ENCODE measurements around the gene GHRH. TPM values are rescaled to one million over a fixed set of nuclear protein-coding genes. Genes with fewer than 3 reads are reported as not detected.

GHRH gene
- total RNA-seq, 1 donor from 2014 or later = not detected

DNA sequence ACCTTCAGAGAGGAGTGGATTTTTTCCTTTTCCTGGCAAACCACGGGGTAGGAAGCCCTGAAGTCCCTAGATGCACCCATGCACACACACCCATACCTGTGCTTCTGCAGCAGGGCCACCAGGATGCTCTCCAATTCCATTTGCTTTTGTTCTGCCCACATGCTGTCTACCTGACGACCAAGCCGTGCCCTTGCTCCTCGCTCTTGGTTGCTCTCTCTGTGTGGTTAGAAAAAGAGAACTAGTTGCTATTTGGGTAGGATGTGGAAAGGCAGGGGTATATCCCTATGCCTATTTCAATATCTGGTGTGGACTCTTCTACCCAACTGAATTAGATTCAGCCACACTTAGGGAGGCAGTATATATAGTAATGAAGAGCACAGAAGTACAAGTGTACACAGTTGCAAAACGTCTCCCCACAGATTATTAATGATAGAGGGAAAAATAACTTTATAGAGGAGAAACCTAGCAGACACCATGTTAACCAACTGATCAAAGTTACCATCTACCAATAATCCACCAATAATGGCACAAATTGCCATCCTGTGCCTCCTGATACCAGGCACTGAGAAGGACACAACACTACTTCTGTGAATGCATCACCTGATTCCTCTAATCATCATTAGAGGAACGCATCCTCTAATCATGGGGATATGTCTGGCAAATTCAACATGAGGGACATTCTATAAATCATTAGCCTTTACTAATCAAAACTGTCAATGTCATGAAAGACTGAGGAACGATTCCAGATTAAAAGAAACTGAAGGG is 7.3 kb downstream of the GHRH start:
- H3K4me3 ChIP-seq = no peak overlapping the region
- no peaks in the 10 kb centered on the region for H3K36me3 ChIP-seq
- DNase-seq (no peak), ATAC-seq (no peak)
- no peaks in the 10 kb centered on the region for H3K4me1 ChIP-seq
- no peak overlapping the region for H3K27ac ChIP-seq
- TF ChIP-seq, protein P1, sequence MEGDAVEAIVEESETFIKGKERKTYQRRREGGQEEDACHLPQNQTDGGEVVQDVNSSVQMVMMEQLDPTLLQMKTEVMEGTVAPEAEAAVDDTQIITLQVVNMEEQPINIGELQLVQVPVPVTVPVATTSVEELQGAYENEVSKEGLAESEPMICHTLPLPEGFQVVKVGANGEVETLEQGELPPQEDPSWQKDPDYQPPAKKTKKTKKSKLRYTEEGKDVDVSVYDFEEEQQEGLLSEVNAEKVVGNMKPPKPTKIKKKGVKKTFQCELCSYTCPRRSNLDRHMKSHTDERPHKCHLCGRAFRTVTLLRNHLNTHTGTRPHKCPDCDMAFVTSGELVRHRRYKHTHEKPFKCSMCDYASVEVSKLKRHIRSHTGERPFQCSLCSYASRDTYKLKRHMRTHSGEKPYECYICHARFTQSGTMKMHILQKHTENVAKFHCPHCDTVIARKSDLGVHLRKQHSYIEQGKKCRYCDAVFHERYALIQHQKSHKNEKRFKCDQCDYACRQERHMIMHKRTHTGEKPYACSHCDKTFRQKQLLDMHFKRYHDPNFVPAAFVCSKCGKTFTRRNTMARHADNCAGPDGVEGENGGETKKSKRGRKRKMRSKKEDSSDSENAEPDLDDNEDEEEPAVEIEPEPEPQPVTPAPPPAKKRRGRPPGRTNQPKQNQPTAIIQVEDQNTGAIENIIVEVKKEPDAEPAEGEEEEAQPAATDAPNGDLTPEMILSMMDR (IDR thresholded peaks at IDR 0.05) = no peak
- intact Hi-C loops (cut with DNase I) = no loop called here
- no peaks in the 10 kb centered on the region for H3K9me3 ChIP-seq
- no peaks in the 10 kb centered on the region for H3K27me3 ChIP-seq (ENCODE audit: low read depth)

DNA sequence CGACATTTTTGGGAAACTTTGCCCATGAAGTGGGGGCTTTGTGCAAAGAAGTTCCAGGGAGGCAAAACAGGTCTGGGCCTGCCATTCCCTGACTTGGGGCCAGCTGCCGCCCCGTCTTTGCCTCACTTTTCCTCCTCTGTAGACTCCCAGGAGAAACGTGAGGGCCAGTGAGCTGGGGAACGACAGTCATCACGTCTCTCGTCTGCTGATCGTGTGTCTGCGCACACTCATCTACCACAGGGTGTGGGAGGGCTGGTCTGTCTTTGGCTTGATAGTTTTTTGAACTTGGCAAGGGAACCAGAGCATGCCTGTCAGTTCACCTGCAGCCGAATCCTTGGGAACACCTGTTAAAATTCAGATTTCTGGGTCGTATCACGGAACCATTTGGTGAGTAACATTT is 8.5 kb downstream of the GHRH start:
- no peaks in the 10 kb centered on the region for H3K9me3 ChIP-seq
- no peak overlapping the region for H3K27ac ChIP-seq
- H3K27me3 ChIP-seq (ENCODE audit: low read depth) = no peaks in the 10 kb centered on the region
- intact Hi-C loops (cut with DNase I) = no loop called here
- H3K36me3 ChIP-seq = no peaks in the 10 kb centered on the region
- TF ChIP-seq, protein P1 (IDR thresholded peaks at IDR 0.05) = no peak
- DNase-seq (no peak), ATAC-seq (no peak)
- no peak overlapping the region for H3K4me3 ChIP-seq
- H3K4me1 ChIP-seq = no peaks in the 10 kb centered on the region

DNA sequence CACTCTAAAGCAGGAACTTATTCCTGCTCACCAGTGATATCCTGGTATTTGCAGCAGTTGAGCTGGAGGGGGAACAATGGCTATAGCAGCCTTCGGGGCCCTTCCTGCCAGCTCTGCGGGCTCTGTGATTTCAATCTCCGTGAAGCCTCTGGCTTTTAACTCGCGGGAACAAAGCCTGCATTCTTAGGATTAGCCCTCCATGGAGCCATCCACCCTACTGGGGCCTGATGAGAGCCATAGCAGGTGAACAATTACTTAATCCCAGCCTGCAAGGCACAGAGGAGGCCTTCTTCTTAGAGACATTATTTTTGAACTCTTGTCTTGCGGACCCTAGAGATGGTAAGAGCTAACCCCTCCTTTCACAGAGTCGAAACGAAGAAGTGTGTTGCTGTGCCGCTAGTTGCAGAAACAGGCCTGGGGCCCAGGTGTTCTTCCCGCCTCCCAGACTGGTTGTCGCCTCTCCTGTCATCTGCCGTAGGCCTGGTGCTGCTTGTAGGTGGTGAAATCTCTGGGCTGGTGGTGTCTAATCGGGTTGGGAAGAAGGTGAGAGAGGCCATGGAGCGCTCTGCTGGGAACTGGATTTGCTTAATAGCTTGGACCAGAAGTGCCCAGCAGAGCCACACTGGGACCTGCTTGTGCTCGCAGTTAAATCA is 9.7 kb downstream of the GHRH start:
- no peaks in the 10 kb centered on the region for H3K4me1 ChIP-seq
- H3K36me3 ChIP-seq = no peaks in the 10 kb centered on the region
- DNase-seq (no peak), ATAC-seq (no peak)
- H3K27me3 ChIP-seq (ENCODE audit: low read depth) = no peaks in the 10 kb centered on the region
- intact Hi-C loops (cut with DNase I) = no loop called here
- no peaks in the 10 kb centered on the region for H3K9me3 ChIP-seq
- H3K27ac ChIP-seq = no peak overlapping the region
- H3K4me3 ChIP-seq = no peak overlapping the region
- TF ChIP-seq, protein P1 (IDR thresholded peaks at IDR 0.05) = no peak

DNA sequence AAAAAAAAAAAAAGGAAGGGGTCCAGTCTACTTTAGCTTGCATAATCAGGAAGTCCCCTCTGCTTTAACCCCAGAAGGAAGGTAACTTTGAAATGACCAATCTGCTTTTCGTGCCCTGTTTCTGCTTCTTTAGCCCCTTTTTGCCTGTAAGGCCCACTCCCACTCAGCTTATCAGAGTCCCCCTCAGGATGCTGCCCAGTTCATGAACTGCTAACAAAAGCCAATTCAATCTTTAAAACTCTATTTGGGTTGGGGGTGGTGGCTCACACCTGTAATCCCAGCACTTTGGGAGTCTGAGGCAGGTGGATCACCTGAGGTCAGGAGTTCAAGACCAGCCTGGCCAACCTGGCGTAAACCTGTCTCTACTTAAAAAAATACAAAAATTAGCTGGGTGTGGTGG is 12.3 kb downstream of the GHRH start:
- intact Hi-C loops (cut with DNase I) = no loop called here
- Histone ChIP-seq H3K36me3 (peaks cover 7% of the 10 kb centered on the region), H3K9me3 (no peaks in the 10 kb centered on the region), H3K4me3 (no peak overlapping the region), H3K4me1 (no peaks in the 10 kb centered on the region), H3K27ac (no peak overlapping the region), H3K27me3 (ENCODE audit: low read depth) (no peaks in the 10 kb centered on the region)
- DNase-seq = no peak
- no peak for ATAC-seq
- TF ChIP-seq, protein P1 (IDR thresholded peaks at IDR 0.05) = no peak

DNA sequence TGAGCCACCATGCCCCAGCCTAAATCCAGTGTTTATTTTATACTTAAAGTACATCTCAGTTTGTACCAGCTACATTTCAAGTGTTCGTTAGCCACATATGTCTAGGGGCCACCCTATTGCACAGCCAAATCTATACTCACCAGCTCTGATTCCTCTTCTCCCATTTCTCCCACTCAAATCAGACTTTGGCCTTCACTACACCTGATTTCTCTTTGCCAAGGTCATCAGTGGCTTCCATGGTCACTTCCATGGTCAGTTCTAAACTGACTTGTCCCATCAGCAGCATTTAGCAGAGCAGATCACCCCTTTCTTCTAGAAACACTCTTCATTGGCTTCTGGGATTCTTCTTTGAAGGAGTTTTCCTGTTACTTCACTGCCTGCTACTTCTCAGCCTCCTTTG is 14.1 kb downstream of the GHRH start:
- DNase-seq (no peak), ATAC-seq (no peak)
- Histone ChIP-seq H3K4me3 (no peak overlapping the region), H3K27ac (no peak overlapping the region), H3K4me1 (no peaks in the 10 kb centered on the region), H3K36me3 (peaks cover 24% of the 10 kb centered on the region), H3K9me3 (no peaks in the 10 kb centered on the region), H3K27me3 (ENCODE audit: low read depth) (no peaks in the 10 kb centered on the region)
- TF ChIP-seq, protein P1 (IDR thresholded peaks at IDR 0.05) = no peak
- intact Hi-C loops (cut with DNase I) = no loop called here
